HG03571 (cell line): ENCODE measurements around the gene TDP1.
A peak's percentile ranks its signal among the peaks of the same experiment; 100 is the strongest.

Experiments used
- ATAC-seq: cut with Tn5 transposase; IDR thresholded peaks from one replicate; pipeline ENCODE4 v1.9.1; 2021; ENCODE audit not compliant: unreplicated experiment

Gene TDP1

GRCh38 chr14:89936654-89937185, 19.0 kb upstream of the TDP1 start:
- ATAC-seq, result no peak

- ATAC-seq, result no peak
Observed at GRCh38 chr14:89941830-89942377, 13.8 kb upstream of the TDP1 start.

GRCh38 chr14:89947344-89947743, 8.4 kb upstream of the TDP1 start:
- ATAC-seq, result no peak

GRCh38 chr14:89952576-89952975, 3.2 kb upstream of the TDP1 start:
- no peak for ATAC-seq

- ATAC-seq, result no peak
Observed at GRCh38 chr14:89953602-89954001, 2.1 kb upstream of the TDP1 start.

- ATAC-seq, result peak; percentile 82
Observed at GRCh38 chr14:89954070-89955021, 1.4 kb upstream of the TDP1 start, which contains the start of gene EFCAB11. Gene EFCAB11, minus strand, starts transcription at chr14:89954730. Its CDS starts 70 bp downstream, at chr14:89954660.

GRCh38 chr14:89955022-89955744, 544 bp upstream of the TDP1 start:
- ATAC-seq, result peak; percentile 9

- no peak for ATAC-seq
Observed at GRCh38 chr14:89956661-89957009, 908 bp downstream of the TDP1 start.

GRCh38 chr14:89957376-89957775, 1.6 kb downstream of the TDP1 start:
- ATAC-seq, result no peak

GRCh38 chr14:89957791-89958190, 2.1 kb downstream of the TDP1 start:
- no peak for ATAC-seq

- no peak for ATAC-seq
Observed at GRCh38 chr14:89958966-89959365, 3.2 kb downstream of the TDP1 start.

GRCh38 chr14:89959853-89960445, 4.2 kb downstream of the TDP1 start:
- ATAC-seq, result no peak

GRCh38 chr14:89960914-89961313, 5.2 kb downstream of the TDP1 start:
- ATAC-seq, result no peak

- no peak for ATAC-seq
Observed at GRCh38 chr14:89963288-89963978, 7.7 kb downstream of the TDP1 start.

GRCh38 chr14:89965839-89966238, 10.1 kb downstream of the TDP1 start:
- no peak for ATAC-seq

GRCh38 chr14:89973234-89973823, 17.6 kb downstream of the TDP1 start:
- ATAC-seq, result no peak

- ATAC-seq, result no peak
Observed at GRCh38 chr14:89977668-89978067, 21.9 kb downstream of the TDP1 start.

- no peak for ATAC-seq
Observed at GRCh38 chr14:89978656-89979055, 22.9 kb downstream of the TDP1 start.

- no peak for ATAC-seq
Observed at GRCh38 chr14:89983375-89983774, 27.6 kb downstream of the TDP1 start.
